ENCODE measurements around the gene PPP6R3. TPM values are rescaled to one million over a fixed set of nuclear protein-coding genes. Genes with fewer than 3 reads are reported as not detected.

Gene PPP6R3
- total RNA-seq, 1 donor from 2014 or later = 115 TPM

GRCh38 chr11:68570691-68571090 lies 110.1 kb downstream of the PPP6R3 start:
- no peak overlapping the region for H3K4me3 Mint-ChIP-seq (ENCODE audit: unreplicated experiment)
- H3K27ac Mint-ChIP-seq (ENCODE audit: unreplicated experiment) = no peak overlapping the region
- H3K9me3 Mint-ChIP-seq (ENCODE audit: unreplicated experiment) = no peaks in the 10 kb centered on the region
- TF ChIP-seq CTCF (IDR thresholded peaks at IDR 0.05; ENCODE audit: unreplicated experiment) = no peak
- DNase-seq (ENCODE audit: low spot score) = no peak
- H3K27me3 Mint-ChIP-seq (ENCODE audit: unreplicated experiment) = peaks cover 4% of the 10 kb centered on the region
- peaks cover 32% of the 10 kb centered on the region for H3K36me3 Mint-ChIP-seq (ENCODE audit: low read depth, unreplicated experiment)
- peaks cover 10% of the 10 kb centered on the region for H3K4me1 Mint-ChIP-seq (ENCODE audit: unreplicated experiment)

- no peak for DNase-seq (ENCODE audit: low spot score)
- no peaks in the 10 kb centered on the region for H3K27me3 Mint-ChIP-seq (ENCODE audit: unreplicated experiment)
- TF ChIP-seq CTCF (IDR thresholded peaks at IDR 0.05; ENCODE audit: unreplicated experiment) = no peak
- no peaks in the 10 kb centered on the region for H3K4me1 Mint-ChIP-seq (ENCODE audit: unreplicated experiment)
- H3K27ac Mint-ChIP-seq (ENCODE audit: unreplicated experiment) = no peak overlapping the region
- H3K9me3 Mint-ChIP-seq (ENCODE audit: unreplicated experiment) = no peaks in the 10 kb centered on the region
- peaks cover 22% of the 10 kb centered on the region for H3K36me3 Mint-ChIP-seq (ENCODE audit: low read depth, unreplicated experiment)
- H3K4me3 Mint-ChIP-seq (ENCODE audit: unreplicated experiment) = no peak overlapping the region
Measured at GRCh38 chr11:68574308-68574707, 113.8 kb downstream of the PPP6R3 start.

- H3K36me3 Mint-ChIP-seq (ENCODE audit: low read depth, unreplicated experiment) = peaks cover 26% of the 10 kb centered on the region
- no peak for TF ChIP-seq CTCF (IDR thresholded peaks at IDR 0.05; ENCODE audit: unreplicated experiment)
- H3K27ac Mint-ChIP-seq (ENCODE audit: unreplicated experiment) = no peak overlapping the region
- no peak for DNase-seq (ENCODE audit: low spot score)
- H3K9me3 Mint-ChIP-seq (ENCODE audit: unreplicated experiment) = no peaks in the 10 kb centered on the region
- H3K4me1 Mint-ChIP-seq (ENCODE audit: unreplicated experiment) = no peaks in the 10 kb centered on the region
- no peaks in the 10 kb centered on the region for H3K27me3 Mint-ChIP-seq (ENCODE audit: unreplicated experiment)
- H3K4me3 Mint-ChIP-seq (ENCODE audit: unreplicated experiment) = no peak overlapping the region
Measured at GRCh38 chr11:68575025-68575665, 114.6 kb downstream of the PPP6R3 start.

- H3K9me3 Mint-ChIP-seq (ENCODE audit: unreplicated experiment) = no peaks in the 10 kb centered on the region
- H3K4me1 Mint-ChIP-seq (ENCODE audit: unreplicated experiment) = peaks cover 4% of the 10 kb centered on the region
- H3K27ac Mint-ChIP-seq (ENCODE audit: unreplicated experiment) = no peak overlapping the region
- H3K36me3 Mint-ChIP-seq (ENCODE audit: low read depth, unreplicated experiment) = peaks cover 21% of the 10 kb centered on the region
- DNase-seq (ENCODE audit: low spot score) = no peak
- H3K4me3 Mint-ChIP-seq (ENCODE audit: unreplicated experiment) = no peak overlapping the region
- no peaks in the 10 kb centered on the region for H3K27me3 Mint-ChIP-seq (ENCODE audit: unreplicated experiment)
- TF ChIP-seq CTCF (IDR thresholded peaks at IDR 0.05; ENCODE audit: unreplicated experiment) = no peak
Measured at GRCh38 chr11:68579455-68579854, 118.9 kb downstream of the PPP6R3 start.

GRCh38 chr11:68581439-68581838 lies 120.9 kb downstream of the PPP6R3 start:
- Mint-ChIP-seq H3K27ac (ENCODE audit: unreplicated experiment) (no peak overlapping the region), H3K27me3 (ENCODE audit: unreplicated experiment) (no peaks in the 10 kb centered on the region), H3K4me3 (ENCODE audit: unreplicated experiment) (no peak overlapping the region), H3K4me1 (ENCODE audit: unreplicated experiment) (peaks cover 4% of the 10 kb centered on the region), H3K9me3 (ENCODE audit: unreplicated experiment) (no peaks in the 10 kb centered on the region), H3K36me3 (ENCODE audit: low read depth, unreplicated experiment) (peaks cover 15% of the 10 kb centered on the region)
- no peak for TF ChIP-seq CTCF (IDR thresholded peaks at IDR 0.05; ENCODE audit: unreplicated experiment)
- DNase-seq (ENCODE audit: low spot score) = no peak
